Gastroesophageal sphincter (tissue), 4 donors: ENCODE results near the gene SUPT4H1. TPM values are rescaled to one million over a fixed set of nuclear protein-coding genes. Genes with fewer than 3 reads are reported as not detected.
"Not testable (repeated sequence)": the region's sequence is repeated elsewhere in the genome, so short reads cannot be mapped to it uniquely, and the experiment has no call there.

ENCODE experiments used
- ATAC-seq: fragments of 150-250 bp; one replicate; pipeline ENCODE4 v1.9.1; 2016; ENCODE audit warnings: mild to moderate bottlenecking, moderate library complexity
- H3K27ac ChIP-seq, 4 donors: fragments of 200-600 bp; sonication (generic) in 3 of 4; 1 replicate in 3 of 4; 2 replicates in 1 of 4; pipeline ENCODE4 v1.5.1; 2016 to 2019
- H3K27me3 ChIP-seq: fragments of 200-600 bp; sonication (generic); one replicate; pipeline ENCODE4 v1.5.1; 2019
- H3K36me3 ChIP-seq, 2 donors: fragments of 200-600 bp; sonication (generic); one replicate each; pipeline ENCODE4 v1.5.1; 2019; ENCODE audit warnings: control low read depth in 1 of 2
- H3K4me1 ChIP-seq, 3 donors: fragments of 200-600 bp; sonication (generic); 1 replicate in 2 of 3; 2 replicates in 1 of 3; pipeline ENCODE4 v1.5.1; 2016 to 2019; ENCODE audit warnings: control low read depth in 2 of 3
- H3K4me3 ChIP-seq, 2 donors: fragments of 200-600 bp; sonication (generic); one replicate each; pipeline ENCODE4 v1.5.1; 2019; ENCODE audit warnings: mild to moderate bottlenecking in 1 of 2, moderate library complexity in 1 of 2
- H3K9me3 ChIP-seq, 3 donors: fragments of 200-600 bp; sonication (generic); one replicate each; pipeline ENCODE4 v1.5.1; 2017 to 2019; ENCODE audit warnings: control low read depth in 2 of 3
- CTCF ChIP-seq, 4 experiments: fragments of 200-600 bp in 2 of 4; fragments of 450-650 bp in 2 of 4; sonication (generic) in 1 of 4; IDR thresholded peaks; one replicate each; pipeline ENCODE4 v1.5.1; 2017 to 2019; ENCODE audit warnings: antibody characterized with exemption in 4 of 4, mild to moderate bottlenecking in 2 of 4, moderate library complexity in 2 of 4
- EP300 ChIP-seq: sonication (generic); formaldehyde crosslinking; IDR thresholded peaks from one replicate; pipeline ENCODE4 v1.6.1; 2017; ENCODE audit warnings: antibody characterized with exemption, mild to moderate bottlenecking
- POLR2A ChIP-seq, 2 donors: fragments of 450-650 bp; IDR thresholded peaks; one replicate each; pipeline ENCODE4 v1.6.1; 2017; ENCODE audit warnings: antibody characterized with exemption in 2 of 2, mild to moderate bottlenecking in 2 of 2, moderate library complexity in 1 of 2
- POLR2AphosphoS5 ChIP-seq: sonication (generic); formaldehyde crosslinking; IDR thresholded peaks from one replicate; pipeline ENCODE4 v1.6.1; 2017; ENCODE audit warnings: antibody characterized with exemption
- WGBS, 2 donors: methylation state at CpG; one replicate each; pipeline ENCODE4 v1.1.5; 2018; ENCODE audit warnings: low coverage in 1 of 2; 5-methylcytosine and 5-hydroxymethylcytosine counted together
- total RNA-seq, 4 donors: library from RNA; depleted of rRNA; stranded (reverse); fragments of >200 nt; gene quantifications; one replicate each; pipeline ENCODE4 v1.1.0, GENCODE V29; 2016

Gene SUPT4H1
- total RNA-seq, 4 donors from 2014 or later: 40.1 to 55.4 (median 45.1) TPM

DNA sequence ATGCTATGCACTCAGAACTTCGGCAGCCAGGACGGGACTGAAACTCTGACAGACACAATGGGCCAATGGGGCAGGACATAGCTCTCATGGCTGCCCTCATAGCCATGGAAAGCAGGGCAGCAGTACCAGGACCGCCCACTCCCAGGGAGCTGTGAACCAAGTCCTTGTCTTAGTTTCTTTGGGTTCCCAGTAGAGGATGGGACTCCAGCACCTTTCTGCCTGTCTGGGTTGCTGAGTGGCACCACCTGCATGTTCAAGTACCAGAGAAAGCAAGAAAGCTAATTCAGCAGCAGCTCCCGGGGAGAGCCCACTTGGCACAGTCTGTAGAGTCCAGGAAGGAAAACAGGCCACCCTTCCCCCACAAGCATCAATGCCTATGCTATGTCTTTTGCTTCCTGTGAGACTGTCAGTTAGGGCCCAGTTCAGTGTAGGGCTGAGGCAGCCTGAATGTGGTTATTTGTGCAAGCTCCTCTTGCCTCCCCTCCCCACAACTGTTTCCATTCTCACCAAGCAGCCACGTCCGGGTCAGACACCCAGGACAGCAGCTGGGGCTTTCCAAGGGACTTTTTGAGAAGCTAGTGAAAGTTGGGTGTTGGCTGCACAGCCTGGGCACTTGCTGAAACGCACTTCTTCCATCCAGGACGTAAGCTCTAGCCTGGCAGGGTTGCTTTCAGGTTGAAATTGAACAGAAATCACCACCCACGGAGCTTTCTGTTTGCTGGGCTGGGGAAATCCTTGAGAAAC, 7.8 kb downstream of the SUPT4H1 start:
- no peak overlapping the region for H3K27ac ChIP-seq
- H3K36me3 ChIP-seq: peaks cover 0 to 61% of the 10 kb centered on the region in 2 donors
- H3K4me1 ChIP-seq: peaks cover 0 to 17% (median 0%) of the 10 kb centered on the region in 3 donors
- H3K9me3 ChIP-seq: no peaks in the 10 kb centered on the region
- H3K27me3 ChIP-seq: no peaks in the 10 kb centered on the region
- TF ChIP-seq POLR2AphosphoS5: no peak
- no peak for TF ChIP-seq POLR2A (IDR thresholded peaks at IDR 0.05)
- TF ChIP-seq EP300: no peak
- TF ChIP-seq CTCF (IDR thresholded peaks at IDR 0.05): no peak
- WGBS, 2 donors: 10% methylated on average over 5 of the region's 9 CpGs; no CpG with 5 or more reads in 1 of the 2 donors
- H3K4me3 ChIP-seq: no peak overlapping the region
- ATAC-seq: peak; percentile 18

DNA sequence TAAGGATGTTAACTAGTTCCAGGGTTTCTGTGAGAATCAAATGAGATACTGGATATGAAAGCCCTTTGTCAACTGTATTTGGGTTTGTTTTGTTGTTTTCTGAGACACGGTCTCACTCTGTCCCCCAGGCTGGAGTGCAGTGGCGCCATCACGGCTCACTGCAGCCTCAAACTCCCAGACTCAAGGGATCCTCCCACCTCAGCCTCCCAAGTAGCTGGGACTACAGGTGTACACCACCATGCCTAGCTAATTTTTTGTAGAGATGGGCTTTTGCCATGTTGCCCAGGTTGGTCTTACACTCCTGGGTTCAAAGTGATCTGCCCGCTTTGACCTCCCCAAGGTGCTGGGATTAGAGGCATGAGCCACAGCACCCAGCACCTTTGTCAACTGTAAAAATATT, 8.9 kb downstream of the SUPT4H1 start:
- Histone ChIP-seq H3K27me3 (no peaks in the 10 kb centered on the region), H3K27ac (no peak overlapping the region), H3K4me1 (peaks cover 0 to 19% (median 3%) of the 10 kb centered on the region in 3 donors), H3K36me3 (peaks cover 0 to 50% of the 10 kb centered on the region in 2 donors), H3K4me3 (no peak overlapping the region), H3K9me3 (no peaks in the 10 kb centered on the region)
- WGBS, 2 donors: 100% methylated on average over 1 to 2 of the region's 4 CpGs
- TF ChIP-seq CTCF (IDR thresholded peaks at IDR 0.05) (no peak), POLR2AphosphoS5 (no peak), POLR2A (IDR thresholded peaks at IDR 0.05) (no peak), EP300 (no peak)
- no peak for ATAC-seq

GRCh38 chr17:58341861-58342475, 10.0 kb downstream of the SUPT4H1 start:
- H3K36me3 ChIP-seq: peaks cover 0 to 39% of the 10 kb centered on the region in 2 donors
- peaks cover 0 to 31% (median 6%) of the 10 kb centered on the region in 3 donors for H3K4me1 ChIP-seq
- TF ChIP-seq POLR2A (IDR thresholded peaks at IDR 0.05) (no peak), POLR2AphosphoS5 (no peak), CTCF (IDR thresholded peaks at IDR 0.05) (no peak), EP300 (no peak)
- H3K9me3 ChIP-seq: no peaks in the 10 kb centered on the region
- H3K27me3 ChIP-seq: no peaks in the 10 kb centered on the region
- WGBS, 2 donors: 71 to 86% methylated on average over 1 to 4 of the region's 4 CpGs
- no peak for ATAC-seq
- H3K27ac ChIP-seq: no peak overlapping the region
- no peak overlapping the region for H3K4me3 ChIP-seq

- Histone ChIP-seq H3K4me1 (peaks cover 0 to 38% (median 6%) of the 10 kb centered on the region in 3 donors), H3K36me3 (peaks cover 0 to 32% of the 10 kb centered on the region in 2 donors)
- 95 to 100% methylated on average over 3 to 10 of the region's 11 CpGs for WGBS, 2 donors
- not testable (repeated sequence) for H3K4me3 ChIP-seq, H3K27ac ChIP-seq, H3K9me3 ChIP-seq, ATAC-seq, H3K27me3 ChIP-seq
Measured at GRCh38 chr17:58341136-58341860, 10.7 kb downstream of the SUPT4H1 start.

DNA sequence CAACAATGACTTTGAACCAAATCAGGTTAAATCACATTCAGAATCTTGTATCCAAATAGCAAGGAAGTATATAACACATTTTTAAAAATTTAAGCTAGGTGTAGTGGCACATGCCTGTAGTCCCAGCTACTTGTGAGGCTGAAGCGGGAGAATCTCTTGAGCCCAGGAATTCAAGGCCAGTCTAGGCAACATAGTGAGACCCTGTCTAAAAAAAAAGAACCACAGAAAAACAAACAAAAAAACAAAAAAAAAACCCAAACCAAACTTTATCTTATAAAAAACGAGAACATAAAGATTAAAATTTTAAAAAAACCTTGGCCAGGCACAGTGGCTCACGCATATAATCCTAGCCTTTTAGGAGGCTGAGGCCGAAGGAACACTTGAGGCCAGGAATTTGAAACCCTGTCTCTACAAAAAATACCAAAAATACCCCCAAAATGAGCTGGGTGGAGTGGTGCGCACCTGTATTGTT, 11.6 kb downstream of the SUPT4H1 start:
- peaks cover 0 to 46% (median 6%) of the 10 kb centered on the region in 3 donors for H3K4me1 ChIP-seq

More for the DNA sequence above, 11.6 kb downstream of the SUPT4H1 start:
- TF ChIP-seq CTCF (IDR thresholded peaks at IDR 0.05) (no peak), EP300 (no peak), POLR2AphosphoS5 (no peak), POLR2A (IDR thresholded peaks at IDR 0.05) (no peak)
- H3K36me3 ChIP-seq: peaks cover 0 to 23% of the 10 kb centered on the region in 2 donors
- H3K9me3 ChIP-seq: no peaks in the 10 kb centered on the region
- H3K27ac ChIP-seq: no peak overlapping the region
- no peak overlapping the region for H3K4me3 ChIP-seq
- no peaks in the 10 kb centered on the region for H3K27me3 ChIP-seq
- 85 to 86% methylated on average over 3 to 4 of the region's 5 CpGs for WGBS, 2 donors
- ATAC-seq: no peak
